Lower leg skin (tissue), 4 donors: ENCODE measurements around the gene SERPINB10. TPM values are rescaled to one million over a fixed set of nuclear protein-coding genes. Genes with fewer than 3 reads are reported as not detected.

ENCODE experiments used
- DNase-seq, 2 donors: peaks; one replicate each; pipeline ENCODE4 v3.0.0-alpha.2; 2019; ENCODE audit warnings: low spot score in 2 of 2
- H3K4me3 ChIP-seq: fragments of 200-600 bp; sonication (generic); 2 replicates; pipeline ENCODE4 v1.5.1; 2017; ENCODE audit warnings: mild to moderate bottlenecking, low read depth; ENCODE audit not compliant: poor library complexity, severe bottlenecking
- CTCF ChIP-seq, 3 donors: fragments of 450-650 bp; IDR thresholded peaks; one replicate each; pipeline ENCODE4 v1.5.1; 2016; ENCODE audit warnings: antibody characterized with exemption in 3 of 3, mild to moderate bottlenecking in 3 of 3, moderate library complexity in 2 of 3
- POLR2A ChIP-seq, 2 donors: fragments of 450-650 bp; IDR thresholded peaks; one replicate each; pipeline ENCODE4 v1.6.1; 2016 to 2017; ENCODE audit warnings: antibody characterized with exemption in 2 of 2, mild to moderate bottlenecking in 1 of 2, moderate library complexity in 1 of 2
- whole genome bisulfite sequencing, 2 donors: methylation state at CpG; one replicate each; pipeline ENCODE4 v1.1.5; 2018; 5-methylcytosine and 5-hydroxymethylcytosine counted together
- intact Hi-C: fragments of 100-400 bp; cut with DNase I; formaldehyde crosslinking; loops from one replicate; pipeline ENCODE4 v1.15.0; 2023; ENCODE audit warnings: low total_unique reads
- total RNA-seq, 4 donors: library from RNA; depleted of rRNA; stranded (reverse); fragments of >200 nt; gene quantifications; one replicate each; pipeline ENCODE4 v1.1.0, GENCODE V29; 2016

The SERPINB10 gene
- total RNA-seq, 4 donors from 2014 or later: 0.15 to 1.9 (median 0.68) TPM

GRCh38 chr18:63868546-63868945 lies 39.2 kb upstream of the SERPINB10 start:
- TF ChIP-seq POLR2A (IDR thresholded peaks at IDR 0.05): no peak
- no peak for TF ChIP-seq CTCF (IDR thresholded peaks at IDR 0.05)
- no peak for DNase-seq
- H3K4me3 ChIP-seq: no peak overlapping the region
- 82 to 85% methylated on average over 9 of the region's 9 CpGs for WGBS, 2 donors
- intact Hi-C loops: no loop called here

GRCh38 chr18:63869374-63869773 lies 38.4 kb upstream of the SERPINB10 start:
- 76 to 81% methylated on average over 9 of the region's 9 CpGs for WGBS, 2 donors
- DNase-seq: no peak
- TF ChIP-seq CTCF (IDR thresholded peaks at IDR 0.05) (no peak), POLR2A (IDR thresholded peaks at IDR 0.05) (no peak)
- H3K4me3 ChIP-seq: no peak overlapping the region
- intact Hi-C loops: no loop called here

- intact Hi-C loops: no loop called here
- no peak overlapping the region for H3K4me3 ChIP-seq
- WGBS, 2 donors: 71 to 78% methylated on average over 3 of the region's 3 CpGs
- DNase-seq: no peak
- TF ChIP-seq POLR2A (IDR thresholded peaks at IDR 0.05): no peak
- TF ChIP-seq CTCF (IDR thresholded peaks at IDR 0.05): no peak
Observed at GRCh38 chr18:63869851-63870250, 37.9 kb upstream of the SERPINB10 start.

GRCh38 chr18:63871836-63872235 lies 35.9 kb upstream of the SERPINB10 start:
- WGBS, 2 donors: 66% methylated on average over 1 of the region's 1 CpG
- intact Hi-C loops: no loop called here
- H3K4me3 ChIP-seq: no peak overlapping the region

GRCh38 chr18:63872586-63872985 lies 35.2 kb upstream of the SERPINB10 start:
- intact Hi-C loops: no loop called here
- no peak overlapping the region for H3K4me3 ChIP-seq
- DNase-seq: no peak
- no peak for TF ChIP-seq POLR2A (IDR thresholded peaks at IDR 0.05)
- TF ChIP-seq CTCF (IDR thresholded peaks at IDR 0.05): no peak

More at GRCh38 chr18:63871836-63872235, 35.9 kb upstream of the SERPINB10 start:
- no peak for TF ChIP-seq POLR2A (IDR thresholded peaks at IDR 0.05)
- no peak for TF ChIP-seq CTCF (IDR thresholded peaks at IDR 0.05)
- DNase-seq: no peak

- no peak overlapping the region for H3K4me3 ChIP-seq
- no peak for DNase-seq
- intact Hi-C loops: no loop called here
- no peak for TF ChIP-seq POLR2A (IDR thresholded peaks at IDR 0.05)
- TF ChIP-seq CTCF (IDR thresholded peaks at IDR 0.05): no peak
- 28 to 38% methylated on average over 3 of the region's 3 CpGs for WGBS, 2 donors
Observed at GRCh38 chr18:63878343-63878742, 29.4 kb upstream of the SERPINB10 start.
